GM19395 (cell line): ENCODE results near the gene PCDHA7.
"Not testable (repeated sequence)": the region's sequence is repeated elsewhere in the genome, so short reads cannot be mapped to it uniquely, and the experiment has no call there.

Experiments used
- ATAC-seq: cut with Tn5 transposase; IDR thresholded peaks from one replicate; pipeline ENCODE4 v1.9.1; 2021; ENCODE audit warnings: mild to moderate bottlenecking, moderate library complexity; ENCODE audit not compliant: unreplicated experiment

Gene PCDHA7

DNA sequence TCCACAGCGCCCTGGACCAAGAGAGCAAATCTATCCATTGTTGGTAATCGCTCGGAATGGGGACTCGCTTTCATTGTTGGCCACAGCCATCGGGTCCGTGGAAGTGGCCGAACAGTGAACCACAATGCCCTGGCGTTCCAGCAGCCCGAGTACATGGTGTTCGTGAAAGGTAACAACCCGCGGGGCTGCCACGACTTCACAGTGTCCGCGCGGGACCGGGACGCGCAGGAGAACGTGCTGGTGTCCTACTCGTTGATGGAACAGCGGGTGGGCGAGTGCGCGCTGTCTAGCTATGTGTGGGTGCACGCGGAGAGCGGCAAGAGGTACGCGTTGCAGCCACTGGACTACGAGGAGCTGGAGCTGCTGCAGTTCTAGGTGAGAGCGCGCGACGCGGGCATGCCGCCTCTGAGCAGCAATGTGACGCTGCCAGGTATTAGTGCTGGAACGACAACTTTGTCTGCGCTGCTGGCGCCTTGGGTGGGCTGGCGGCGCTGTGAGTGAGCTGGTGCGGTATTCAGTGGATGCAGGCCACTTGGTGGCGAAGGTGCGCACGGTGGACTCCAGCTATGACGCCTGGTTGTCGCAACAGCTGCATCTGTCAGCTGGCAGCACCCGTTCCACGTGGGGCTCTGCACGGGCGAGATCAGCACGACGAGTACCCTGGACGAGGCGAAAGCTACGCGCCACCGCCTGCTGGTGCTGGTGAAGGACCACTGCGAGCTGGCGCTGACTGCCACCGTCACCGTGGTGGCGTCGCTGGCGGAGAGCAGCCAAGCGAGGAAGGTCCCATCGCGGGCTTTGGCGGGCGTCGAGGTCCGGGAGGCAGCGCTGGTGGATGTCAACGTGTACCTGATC lies 28.6 kb downstream of the PCDHA7 start:
- no peak for ATAC-seq

DNA sequence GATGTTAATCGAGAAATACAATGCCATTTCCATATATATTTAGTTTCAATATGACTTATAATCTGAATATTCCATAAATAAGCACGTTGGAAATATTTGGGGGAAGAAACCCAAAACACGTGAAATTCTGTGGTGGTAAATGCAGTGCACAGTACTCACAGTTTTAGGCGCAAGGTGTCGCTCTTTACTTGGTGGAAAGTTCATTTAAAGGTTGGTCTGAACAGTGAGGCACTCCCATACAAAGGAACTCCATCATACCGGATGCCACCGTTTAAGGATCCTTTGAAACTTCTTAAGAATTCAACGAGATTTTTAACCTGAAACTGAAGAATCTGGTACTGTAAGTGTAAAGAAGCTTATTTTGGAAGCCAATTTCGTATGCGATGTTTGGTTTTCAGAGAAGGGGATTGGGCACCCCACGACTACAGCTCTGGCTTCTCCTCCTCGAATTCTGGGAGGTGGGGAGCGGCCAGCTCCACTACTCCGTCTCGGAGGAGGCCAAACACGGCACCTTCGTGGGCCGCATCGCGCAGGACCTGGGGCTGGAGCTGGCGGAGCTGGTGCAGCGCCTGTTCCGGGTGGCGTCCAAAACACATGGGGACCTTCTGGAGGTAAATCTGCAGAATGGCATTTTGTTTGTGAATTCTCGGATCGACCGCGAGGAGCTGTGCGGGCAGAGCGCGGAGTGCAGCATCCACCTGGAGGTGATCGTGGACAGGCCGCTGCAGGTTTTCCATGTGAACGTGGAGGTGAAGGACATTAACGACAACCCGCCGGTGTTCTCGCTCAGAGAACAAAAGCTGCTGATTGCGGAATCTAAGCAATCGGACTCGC lies 34.9 kb downstream of the PCDHA7 start, which contains the start of gene PCDHA11:
PCDHA11 (plus strand) TSS at position 237 of the 834 bp plus-strand sequence; CDS start at position 384, 147 bp downstream.
- no peak for ATAC-seq

- ATAC-seq = no peak
Measured at GRCh38 chr5:140869555-140869886, 35.5 kb downstream of the PCDHA7 start.

DNA sequence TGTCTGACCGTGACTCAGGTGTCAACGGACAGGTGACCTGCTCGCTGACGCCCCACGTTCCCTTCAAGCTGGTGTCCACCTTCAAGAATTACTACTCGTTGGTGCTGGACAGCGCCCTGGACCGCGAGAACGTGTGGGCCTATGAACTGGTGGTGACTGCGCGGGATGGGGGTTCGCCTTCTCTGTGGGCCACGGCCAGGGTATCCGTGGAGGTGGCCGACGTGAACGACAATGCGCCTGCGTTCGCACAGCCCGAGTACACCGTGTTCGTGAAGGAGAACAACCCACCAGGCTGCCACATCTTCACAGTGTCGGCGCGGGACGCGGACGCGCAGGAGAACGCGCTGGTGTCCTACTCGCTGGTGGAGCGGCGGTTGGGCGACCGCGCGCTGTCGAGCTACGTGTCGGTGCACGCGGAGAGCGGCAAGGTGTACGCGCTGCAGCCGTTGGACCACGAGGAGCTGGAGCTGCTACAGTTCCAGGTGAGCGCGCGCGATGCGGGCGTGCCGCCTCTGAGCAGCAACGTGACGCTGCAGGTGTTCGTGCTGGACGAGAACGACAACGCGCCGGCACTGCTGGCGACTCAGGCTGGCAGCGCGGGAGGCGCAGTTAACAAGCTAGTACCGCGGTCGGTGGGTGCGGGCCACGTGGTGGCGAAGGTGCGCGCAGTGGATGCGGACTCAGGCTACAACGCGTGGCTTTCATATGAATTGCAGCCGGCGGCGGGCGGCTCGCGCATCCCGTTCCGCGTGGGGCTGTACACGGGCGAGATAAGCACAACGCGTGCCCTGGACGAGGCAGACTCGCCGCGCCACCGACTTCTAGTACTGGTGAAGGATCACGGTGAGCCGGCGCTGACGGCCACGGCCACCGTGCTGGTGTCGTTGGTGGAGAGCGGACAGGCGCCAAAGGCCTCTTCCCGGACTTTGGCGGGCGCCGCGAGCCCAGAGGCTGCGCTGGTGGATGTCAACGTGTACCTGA lies 36.4 kb downstream of the PCDHA7 start:
- ATAC-seq = no peak

DNA sequence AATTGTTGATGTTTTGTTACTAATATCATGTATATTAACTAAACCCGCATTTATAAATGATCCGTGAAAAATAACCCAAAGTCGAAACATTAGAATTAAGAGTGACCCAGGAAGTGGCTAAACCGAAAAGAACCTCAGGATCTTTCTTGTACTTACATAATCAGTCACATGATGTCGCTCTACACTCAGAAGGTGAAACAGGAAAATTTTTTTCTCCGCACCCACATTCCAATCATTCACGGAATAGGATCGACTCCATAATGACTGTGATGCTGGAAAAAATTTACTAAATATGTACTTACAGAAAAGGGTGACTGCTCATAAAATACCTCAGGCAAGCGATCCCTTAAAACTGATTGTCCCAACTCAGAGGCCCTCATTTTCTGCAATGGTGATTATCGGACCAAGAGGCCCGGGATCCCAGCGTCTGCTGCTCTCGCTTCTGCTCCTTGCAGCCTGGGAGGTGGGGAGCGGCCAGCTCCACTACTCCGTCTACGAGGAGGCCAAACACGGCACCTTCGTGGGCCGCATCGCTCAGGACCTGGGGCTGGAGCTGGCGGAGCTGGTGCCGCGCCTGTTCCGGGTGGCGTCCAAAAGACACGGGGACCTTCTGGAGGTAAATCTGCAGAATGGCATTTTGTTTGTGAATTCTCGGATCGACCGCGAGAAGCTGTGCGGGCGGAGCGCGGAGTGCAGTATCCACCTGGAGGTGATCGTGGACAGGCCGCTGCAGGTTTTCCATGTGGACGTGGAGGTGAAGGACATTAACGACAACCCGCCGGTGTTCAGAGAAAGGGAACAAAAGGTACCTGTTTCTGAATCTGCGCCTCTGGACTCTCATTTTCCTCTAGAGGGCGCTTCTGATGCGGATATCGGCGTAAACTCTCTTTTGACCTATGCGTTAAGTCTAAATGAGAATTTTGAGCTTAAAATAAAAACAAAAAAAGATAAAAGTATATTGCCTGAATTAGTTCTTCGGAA lies 41.3 kb downstream of the PCDHA7 start, which contains the start of gene PCDHA12:
PCDHA12 (plus strand) TSS at position 224 of the 981 bp plus-strand sequence; CDS start at position 389, 165 bp downstream.
- ATAC-seq = no peak

- ATAC-seq = not testable (repeated sequence)
Measured at GRCh38 chr5:140876541-140877261, 42.6 kb downstream of the PCDHA7 start.

DNA sequence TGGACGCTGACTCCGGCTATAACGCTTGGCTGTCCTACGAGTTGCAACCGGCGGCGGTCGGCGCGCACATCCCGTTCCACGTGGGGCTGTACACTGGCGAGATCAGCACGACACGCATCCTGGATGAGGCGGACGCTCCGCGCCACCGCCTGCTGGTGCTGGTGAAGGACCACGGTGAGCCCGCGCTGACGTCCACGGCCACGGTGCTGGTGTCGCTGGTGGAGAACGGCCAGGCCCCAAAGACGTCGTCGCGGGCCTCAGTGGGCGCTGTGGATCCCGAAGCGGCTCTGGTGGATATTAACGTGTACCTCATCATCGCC lies 43.2 kb downstream of the PCDHA7 start:
- no peak for ATAC-seq

GRCh38 chr5:140881889-140882590 lies 48.0 kb downstream of the PCDHA7 start, which contains the start of gene PCDHA13:
Gene PCDHA13 (plus strand): TSS chr5:140882124. CDS start chr5:140882269, 145 bp downstream.
- no peak for ATAC-seq

GRCh38 chr5:140882591-140882899 lies 48.5 kb downstream of the PCDHA7 start:
- ATAC-seq = no peak

- no peak for ATAC-seq
Measured at GRCh38 chr5:140883373-140883772, 49.3 kb downstream of the PCDHA7 start.

- no peak for ATAC-seq
Measured at GRCh38 chr5:140883927-140884697, 50.0 kb downstream of the PCDHA7 start.
